KMS-11 (cell line): ENCODE data around the gene NIPAL3.

Experiments used
- H2AFZ ChIP-seq: fragments of 200-600 bp; sonication (generic); 2 replicates; pipeline ENCODE4 v1.6.1; 2016; ENCODE audit warnings: antibody characterized with exemption, mixed run types, low read depth
- H3K27ac ChIP-seq: fragments of 200-600 bp; sonication (generic); 2 replicates; pipeline ENCODE4 v1.6.1; 2016; ENCODE audit warnings: mild to moderate bottlenecking, mixed run types
- H3K27me3 ChIP-seq: fragments of 200-600 bp; sonication (generic); 2 replicates; pipeline ENCODE4 v1.6.1; 2017; ENCODE audit warnings: mild to moderate bottlenecking, low read depth, mixed run types, moderate library complexity; ENCODE audit not compliant: insufficient read depth
- H3K36me3 ChIP-seq: fragments of 200-600 bp; sonication (generic); 2 replicates; pipeline ENCODE4 v1.6.1; 2017; ENCODE audit warnings: mild to moderate bottlenecking, mixed run types; ENCODE audit not compliant: insufficient read depth
- H3K4me1 ChIP-seq: fragments of 200-600 bp; sonication (generic); 2 replicates; pipeline ENCODE4 v1.6.1; 2016; ENCODE audit warnings: mild to moderate bottlenecking, low read depth, mixed run types; ENCODE audit not compliant: poor library complexity, severe bottlenecking
- H3K4me2 ChIP-seq: fragments of 200-600 bp; sonication (generic); 2 replicates; pipeline ENCODE4 v1.7.0; 2016; ENCODE audit warnings: mild to moderate bottlenecking, mixed run types
- H3K4me3 ChIP-seq: fragments of 200-600 bp; sonication (generic); IDR thresholded peaks from 2 replicates; pipeline ENCODE4 v1.6.1; 2017; ENCODE audit warnings: low read depth, low read length, mixed read lengths; ENCODE audit not compliant: insufficient read depth
- H3K79me2 ChIP-seq: fragments of 200-600 bp; sonication (generic); 2 replicates; pipeline ENCODE4 v1.6.1; 2016; ENCODE audit warnings: low read depth, mixed run types; ENCODE audit not compliant: insufficient read depth
- H3K9ac ChIP-seq: fragments of 200-600 bp; sonication (generic); 2 replicates; pipeline ENCODE4 v1.6.1; 2016; ENCODE audit warnings: mild to moderate bottlenecking, mixed run types
- H4K20me1 ChIP-seq: fragments of 200-600 bp; sonication (generic); 2 replicates; pipeline ENCODE4 v1.6.1; 2016; ENCODE audit warnings: mild to moderate bottlenecking, mixed run types; ENCODE audit not compliant: insufficient read depth
- TF ChIP-seq, protein P1 (sequence below): fragments of 200-600 bp; sonication (generic); conservative IDR thresholded peaks from 2 replicates; pipeline ENCODE4 v1.6.1; 2017; ENCODE audit warnings: low read depth, mild to moderate bottlenecking, antibody characterized with exemption, low read length, moderate library complexity, mixed read lengths

NIPAL3 gene

DNA sequence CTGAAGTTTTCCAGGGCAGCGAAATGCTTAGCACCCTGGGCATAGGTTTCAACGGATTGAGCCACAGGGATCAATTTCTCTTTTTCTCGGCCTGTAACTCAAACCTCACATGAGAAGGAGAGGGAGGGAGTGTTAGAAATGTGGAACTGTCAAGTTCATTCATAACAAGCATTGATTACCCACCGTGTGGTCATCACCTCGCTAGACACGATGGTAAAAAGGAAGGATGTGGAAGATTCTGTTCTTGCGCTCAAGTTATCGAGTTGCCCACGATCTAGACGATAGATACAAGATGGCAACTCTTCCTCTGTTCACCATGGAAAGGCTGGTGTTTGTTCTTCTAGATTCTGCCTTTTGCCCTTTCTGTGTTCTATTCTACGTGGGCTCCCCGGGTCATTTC lies 83.0 kb downstream of the NIPAL3 start:
- Histone ChIP-seq H3K4me2 (no peak overlapping the region), H3K36me3 (no peaks in the 10 kb centered on the region), H3K9ac (no peak overlapping the region), H3K27me3 (no peaks in the 10 kb centered on the region), H2AFZ (no peak overlapping the region), H3K79me2 (no peaks in the 10 kb centered on the region), H3K4me3 (no peak overlapping the region), H3K27ac (no peak overlapping the region), H3K4me1 (peaks cover 18% of the 10 kb centered on the region), H4K20me1 (no peaks in the 10 kb centered on the region)
- TF ChIP-seq, protein P1, sequence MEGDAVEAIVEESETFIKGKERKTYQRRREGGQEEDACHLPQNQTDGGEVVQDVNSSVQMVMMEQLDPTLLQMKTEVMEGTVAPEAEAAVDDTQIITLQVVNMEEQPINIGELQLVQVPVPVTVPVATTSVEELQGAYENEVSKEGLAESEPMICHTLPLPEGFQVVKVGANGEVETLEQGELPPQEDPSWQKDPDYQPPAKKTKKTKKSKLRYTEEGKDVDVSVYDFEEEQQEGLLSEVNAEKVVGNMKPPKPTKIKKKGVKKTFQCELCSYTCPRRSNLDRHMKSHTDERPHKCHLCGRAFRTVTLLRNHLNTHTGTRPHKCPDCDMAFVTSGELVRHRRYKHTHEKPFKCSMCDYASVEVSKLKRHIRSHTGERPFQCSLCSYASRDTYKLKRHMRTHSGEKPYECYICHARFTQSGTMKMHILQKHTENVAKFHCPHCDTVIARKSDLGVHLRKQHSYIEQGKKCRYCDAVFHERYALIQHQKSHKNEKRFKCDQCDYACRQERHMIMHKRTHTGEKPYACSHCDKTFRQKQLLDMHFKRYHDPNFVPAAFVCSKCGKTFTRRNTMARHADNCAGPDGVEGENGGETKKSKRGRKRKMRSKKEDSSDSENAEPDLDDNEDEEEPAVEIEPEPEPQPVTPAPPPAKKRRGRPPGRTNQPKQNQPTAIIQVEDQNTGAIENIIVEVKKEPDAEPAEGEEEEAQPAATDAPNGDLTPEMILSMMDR = no peak

DNA sequence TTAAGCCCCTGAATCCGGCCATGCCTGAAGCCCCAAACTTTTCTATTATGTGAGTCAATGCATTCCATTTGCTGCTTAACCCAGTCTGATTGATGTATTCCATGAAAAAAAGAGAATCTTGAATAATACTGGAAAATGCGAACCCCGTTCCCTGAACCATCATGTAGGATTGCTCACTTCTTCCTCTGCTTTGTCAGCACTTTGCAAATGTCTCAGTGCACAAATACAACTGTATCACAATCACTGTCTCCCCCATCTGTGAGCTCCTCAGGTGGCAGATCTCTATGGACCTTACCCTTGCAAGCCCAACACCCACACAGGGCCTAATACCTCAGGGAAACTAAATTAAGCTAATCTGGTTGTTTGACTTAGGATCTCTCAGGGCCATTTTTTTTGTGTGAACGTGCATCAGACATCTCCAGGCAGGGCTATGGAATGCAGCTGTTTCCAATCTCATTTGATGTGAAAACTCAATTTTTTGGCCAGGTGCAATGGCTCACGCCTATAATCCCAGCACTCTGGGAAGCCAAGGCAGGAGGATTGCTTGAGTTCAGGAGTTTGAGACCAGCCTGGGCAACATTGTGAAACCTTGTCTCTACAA lies 84.9 kb downstream of the NIPAL3 start:
- H2AFZ ChIP-seq = peak overlapping the region; percentile 100; the same call in 1 of the 2 replicates
- peaks cover 23% of the 10 kb centered on the region for H3K4me1 ChIP-seq
- no peaks in the 10 kb centered on the region for H3K79me2 ChIP-seq
- no peak overlapping the region for H3K4me3 ChIP-seq
- H3K27ac ChIP-seq = no peak overlapping the region
- H4K20me1 ChIP-seq = no peaks in the 10 kb centered on the region
- H3K36me3 ChIP-seq = no peaks in the 10 kb centered on the region
- H3K4me2 ChIP-seq = peak overlapping the region; percentile 94; the same call in 1 of the 2 replicates
- no peaks in the 10 kb centered on the region for H3K27me3 ChIP-seq
- H3K9ac ChIP-seq = no peak overlapping the region
- TF ChIP-seq, protein P1 = no peak

DNA sequence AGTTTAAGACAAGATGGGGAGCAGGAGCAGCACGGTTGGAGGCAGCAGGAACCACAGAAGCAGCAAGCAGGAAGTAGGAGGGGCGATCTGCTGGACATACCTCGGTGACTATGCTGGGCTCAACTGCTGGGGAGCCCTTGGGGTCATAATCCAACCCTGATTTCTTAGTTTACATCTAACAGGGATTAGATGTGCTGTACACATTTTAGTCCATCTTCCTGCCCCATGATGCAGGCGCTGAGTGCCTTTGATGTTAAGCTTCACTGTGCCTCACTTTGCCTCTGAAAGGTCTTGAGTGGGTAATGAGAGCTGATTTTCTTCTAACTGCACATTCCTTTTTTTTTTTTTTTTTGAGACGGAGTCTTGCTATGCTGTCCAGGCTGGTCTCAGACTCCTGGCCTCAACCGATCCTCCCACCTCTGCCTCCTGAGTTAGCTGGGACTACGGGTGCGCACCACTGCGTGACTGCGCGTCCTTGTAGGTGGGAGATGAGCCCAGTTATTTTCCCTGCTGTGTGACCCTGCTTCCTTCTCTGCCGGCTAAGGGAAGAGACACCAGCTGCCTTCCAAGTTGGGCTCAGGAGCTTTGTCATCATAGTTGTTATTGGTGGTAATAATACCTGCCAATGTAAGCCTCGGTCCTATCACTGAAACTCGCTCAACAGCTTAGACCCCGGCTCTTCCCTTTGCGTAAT lies 85.9 kb downstream of the NIPAL3 start:
- H3K79me2 ChIP-seq = no peaks in the 10 kb centered on the region
- H3K4me3 ChIP-seq = peak overlapping the region; percentile 70
- peak overlapping the region; percentile 100 for H2AFZ ChIP-seq
- H3K9ac ChIP-seq = peak overlapping the region; percentile 67; the same call in 1 of the 2 replicates
- H3K27ac ChIP-seq = peak overlapping the region; percentile 65
- H3K4me2 ChIP-seq = peak overlapping the region; percentile 94
- TF ChIP-seq, protein P1 = no peak
- H3K36me3 ChIP-seq = no peaks in the 10 kb centered on the region
- H3K27me3 ChIP-seq = no peaks in the 10 kb centered on the region
- H3K4me1 ChIP-seq = peaks cover 23% of the 10 kb centered on the region
- H4K20me1 ChIP-seq = no peaks in the 10 kb centered on the region

- TF ChIP-seq, protein P1 = no peak
- H3K4me2 ChIP-seq = peak overlapping the region; percentile 94
- no peaks in the 10 kb centered on the region for H3K36me3 ChIP-seq
- H3K4me3 ChIP-seq = peak overlapping the region; percentile 70
- no peaks in the 10 kb centered on the region for H3K27me3 ChIP-seq
- peak overlapping the region; percentile 65 for H3K27ac ChIP-seq
- H3K79me2 ChIP-seq = no peaks in the 10 kb centered on the region
- peak overlapping the region; percentile 100 for H2AFZ ChIP-seq
- no peaks in the 10 kb centered on the region for H4K20me1 ChIP-seq
- H3K4me1 ChIP-seq = peaks cover 23% of the 10 kb centered on the region
- peak overlapping the region; percentile 67 for H3K9ac ChIP-seq
Observed at GRCh38 chr1:24502065-24502708, 86.6 kb downstream of the NIPAL3 start.
